ENCODE measurements around the gene INPP5J. TPM values are rescaled to one million over a fixed set of nuclear protein-coding genes. Genes with fewer than 3 reads are reported as not detected.

The INPP5J gene
- total RNA-seq, 3 donors from 2014 or later, result 21.3 to 44.0 (median 24.1) TPM

GRCh38 chr22:31103899-31104694, 18.7 kb upstream of the INPP5J start:
- intact Hi-C loops (cut with DNase I, micrococcal nuclease), result no loop called here
- no peaks in the 10 kb centered on the region for H3K36me3 ChIP-seq (ENCODE audit: low read depth)

GRCh38 chr22:31104869-31105268, 17.9 kb upstream of the INPP5J start:
- H3K36me3 ChIP-seq (ENCODE audit: low read depth), result no peaks in the 10 kb centered on the region
- peak in 1 of 3 donors; percentile 55 for DNase-seq
- no peak overlapping the region for H3K4me3 ChIP-seq
- TF ChIP-seq CTCF (IDR thresholded peaks at IDR 0.05), result no peak
- H3K4me1 ChIP-seq (ENCODE audit: low read depth), result peaks cover 11% of the 10 kb centered on the region
- intact Hi-C loops (cut with DNase I, micrococcal nuclease), result loop anchor here in 1 of 2 donors (5.0 kb wide), 1 partner anchor 42 kb away; no protein-coding TSS in a partner anchor
- no peaks in the 10 kb centered on the region for H3K9me3 ChIP-seq
- no peak for ATAC-seq

More at GRCh38 chr22:31103899-31104694, 18.7 kb upstream of the INPP5J start:
- TF ChIP-seq CTCF (IDR thresholded peaks at IDR 0.05), result no peak
- no peak overlapping the region for H3K4me3 ChIP-seq
- ATAC-seq (no peak), DNase-seq (peak in 2 of 3 donors; percentile 46 to 62)
- H3K9me3 ChIP-seq, result no peaks in the 10 kb centered on the region
- peaks cover 11% of the 10 kb centered on the region for H3K4me1 ChIP-seq (ENCODE audit: low read depth)

GRCh38 chr22:31105282-31105929, 17.4 kb upstream of the INPP5J start:
- no peaks in the 10 kb centered on the region for H3K9me3 ChIP-seq
- intact Hi-C loops (cut with DNase I, micrococcal nuclease), result loop anchor here in 1 of 2 donors (5.0 kb wide), 1 partner anchor 42 kb away; no protein-coding TSS in a partner anchor
- H3K4me3 ChIP-seq, result no peak overlapping the region
- H3K36me3 ChIP-seq (ENCODE audit: low read depth), result no peaks in the 10 kb centered on the region
- no peak for DNase-seq
- ATAC-seq, result no peak
- no peak for TF ChIP-seq CTCF (IDR thresholded peaks at IDR 0.05)
- peaks cover 11% of the 10 kb centered on the region for H3K4me1 ChIP-seq (ENCODE audit: low read depth)

- H3K4me1 ChIP-seq (ENCODE audit: low read depth), result peaks cover 11% of the 10 kb centered on the region
- no peak for ATAC-seq
Observed at GRCh38 chr22:31106001-31106571, 16.7 kb upstream of the INPP5J start.

More at GRCh38 chr22:31106001-31106571, 16.7 kb upstream of the INPP5J start:
- Histone ChIP-seq H3K36me3 (ENCODE audit: low read depth) (no peaks in the 10 kb centered on the region), H3K4me3 (no peak overlapping the region), H3K9me3 (no peaks in the 10 kb centered on the region)
- intact Hi-C loops (cut with DNase I, micrococcal nuclease), result loop anchor here in 1 of 2 donors (5.0 kb wide), 1 partner anchor 41 kb away; no protein-coding TSS in a partner anchor
- no peak for TF ChIP-seq CTCF (IDR thresholded peaks at IDR 0.05)
- DNase-seq, result peak in 1 of 3 donors; percentile 56

Measured in mucosa of descending colon (tissue), 3 donors.